Upper lobe of left lung (tissue), 6 donors: ENCODE results near the gene REN. TPM values are rescaled to one million over a fixed set of nuclear protein-coding genes. Genes with fewer than 3 reads are reported as not detected.

Experiments used
- ATAC-seq, 2 donors: fragments of 200-7000 bp; cut with Tn5 transposase; one replicate each; pipeline ENCODE4 v1.9.1; 2022; ENCODE audit warnings: mild to moderate bottlenecking in 2 of 2, moderate library complexity in 2 of 2; ENCODE audit not compliant: low FRiP score in 2 of 2
- DNase-seq, 2 donors: peaks; one replicate each; pipeline ENCODE4 v3.0.0-alpha.2; 2019 to 2020
- H3K27ac ChIP-seq, 4 donors: fragments of 200-600 bp; sonication (generic); one replicate each; pipeline ENCODE4 v1.5.1; 2016 to 2019
- H3K27me3 ChIP-seq, 4 donors: fragments of 200-600 bp; sonication (generic); one replicate each; pipeline ENCODE4 v1.5.1; 2017 to 2019
- H3K36me3 ChIP-seq, 4 donors: fragments of 200-600 bp; sonication (generic); one replicate each; pipeline ENCODE4 v1.5.1; 2016 to 2019
- H3K4me1 ChIP-seq, 4 donors: fragments of 200-600 bp; sonication (generic); one replicate each; pipeline ENCODE4 v1.5.1; 2018 to 2019
- H3K4me3 ChIP-seq, 4 donors: fragments of 200-600 bp; sonication (generic); one replicate each; pipeline ENCODE4 v1.5.1; 2017 to 2019; ENCODE audit warnings: mild to moderate bottlenecking in 2 of 4, moderate library complexity in 1 of 4
- H3K9me3 ChIP-seq, 4 donors: fragments of 200-600 bp; sonication (generic); one replicate each; pipeline ENCODE4 v1.5.1; 2018 to 2019
- CTCF ChIP-seq, 6 experiments: fragments of 450-650 bp in 4 of 6; fragments of 200-600 bp in 2 of 6; sonication (generic) in 2 of 6; IDR thresholded peaks; one replicate each; pipeline ENCODE4 v1.5.1; 2016 to 2019; ENCODE audit warnings: antibody characterized with exemption in 6 of 6
- EP300 ChIP-seq, 4 donors: sonication (generic); formaldehyde crosslinking; IDR thresholded peaks; one replicate each; pipeline ENCODE4 v1.5.1; 2017; ENCODE audit warnings: antibody characterized with exemption in 4 of 4, control low read depth in 2 of 4
- POLR2A ChIP-seq, 4 donors: fragments of 450-650 bp; IDR thresholded peaks; one replicate each; pipeline ENCODE4 v1.5.1; 2016 to 2017; ENCODE audit warnings: antibody characterized with exemption in 4 of 4, mild to moderate bottlenecking in 2 of 4
- POLR2AphosphoS5 ChIP-seq, 2 donors: sonication (generic); formaldehyde crosslinking; IDR thresholded peaks; one replicate each; pipeline ENCODE4 v1.5.1; 2017; ENCODE audit warnings: antibody characterized with exemption in 2 of 2
- WGBS, 2 donors: methylation state at CpG; one replicate each; pipeline ENCODE4 v1.1.5; 2017 to 2018; 5-methylcytosine and 5-hydroxymethylcytosine counted together
- total RNA-seq, 6 donors: library from RNA; depleted of rRNA in 4 of 6; stranded (reverse); fragments of >200 nt in 4 of 6; gene quantifications; one replicate each; pipeline versions ENCODE4 v1.1.0 to v1.2.1, GENCODE V29; 2016 to 2021
- donor health status: DM: no; HTN: no; CAD: no; lungs with moderate emphysema.
- donor health status: DM: no; HTN: yes; CAD: no; lungs with severe emphysema.

REN gene
- total RNA-seq, 6 donors from 2014 or later, result 0.64 to 0.76 (median 0.66) TPM; not detected in 3

- Histone ChIP-seq H3K36me3 (no peaks in the 10 kb centered on the region), H3K4me1 (peaks cover 0 to 12% (median 3%) of the 10 kb centered on the region in 4 donors), H3K4me3 (no peak overlapping the region), H3K9me3 (no peaks in the 10 kb centered on the region), H3K27ac (no peak overlapping the region), H3K27me3 (peaks cover 0 to 6% (median under 1%) of the 10 kb centered on the region in 4 donors)
- DNase-seq (no peak), ATAC-seq (no peak)
- 85 to 95% methylated on average over 2 of the region's 2 CpGs for WGBS, 2 donors
- TF ChIP-seq EP300 (IDR thresholded peaks at IDR 0.05), result no peak
- TF ChIP-seq POLR2AphosphoS5 (IDR thresholded peaks at IDR 0.05), result no peak
- no peak for TF ChIP-seq POLR2A (IDR thresholded peaks at IDR 0.05)
Observed at GRCh38 chr1:204192046-204192445, 25.9 kb upstream of the REN start.

DNA sequence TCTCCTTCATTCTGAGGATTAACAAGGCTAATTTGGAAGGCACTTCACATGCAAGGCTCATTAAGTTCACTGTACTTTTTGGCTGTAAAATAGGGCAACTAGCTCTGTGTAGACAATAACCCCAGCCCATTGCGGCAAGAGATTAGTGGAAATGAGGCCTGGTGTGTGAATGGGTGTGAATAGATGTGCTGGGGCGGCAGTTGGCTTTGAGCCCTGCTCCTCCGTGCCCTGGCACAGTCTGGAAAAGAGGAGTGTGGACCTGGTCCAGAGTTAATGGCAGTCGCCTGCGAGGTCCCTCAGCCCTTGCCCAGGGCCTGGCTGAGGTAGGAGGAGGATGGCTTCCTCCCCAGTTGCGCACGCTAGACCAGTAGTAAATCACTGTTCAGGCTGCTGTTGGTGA lies 25.3 kb upstream of the REN start:
- H3K4me1 ChIP-seq, result peaks cover 0 to 12% (median 3%) of the 10 kb centered on the region in 4 donors
- DNase-seq (peak in 1 of 2 donors; percentile 10), ATAC-seq (no peak)
- TF ChIP-seq POLR2A (IDR thresholded peaks at IDR 0.05) (no peak), CTCF (IDR thresholded peaks at IDR 0.05) (no peak), EP300 (IDR thresholded peaks at IDR 0.05) (no peak), POLR2AphosphoS5 (IDR thresholded peaks at IDR 0.05) (no peak)
- H3K27ac ChIP-seq, result no peak overlapping the region
- H3K9me3 ChIP-seq, result no peaks in the 10 kb centered on the region
- no peaks in the 10 kb centered on the region for H3K36me3 ChIP-seq
- H3K4me3 ChIP-seq, result no peak overlapping the region
- H3K27me3 ChIP-seq, result peaks cover 0 to 6% (median 2%) of the 10 kb centered on the region in 4 donors
- WGBS, 2 donors, result 86 to 92% methylated on average over 4 to 7 of the region's 7 CpGs

DNA sequence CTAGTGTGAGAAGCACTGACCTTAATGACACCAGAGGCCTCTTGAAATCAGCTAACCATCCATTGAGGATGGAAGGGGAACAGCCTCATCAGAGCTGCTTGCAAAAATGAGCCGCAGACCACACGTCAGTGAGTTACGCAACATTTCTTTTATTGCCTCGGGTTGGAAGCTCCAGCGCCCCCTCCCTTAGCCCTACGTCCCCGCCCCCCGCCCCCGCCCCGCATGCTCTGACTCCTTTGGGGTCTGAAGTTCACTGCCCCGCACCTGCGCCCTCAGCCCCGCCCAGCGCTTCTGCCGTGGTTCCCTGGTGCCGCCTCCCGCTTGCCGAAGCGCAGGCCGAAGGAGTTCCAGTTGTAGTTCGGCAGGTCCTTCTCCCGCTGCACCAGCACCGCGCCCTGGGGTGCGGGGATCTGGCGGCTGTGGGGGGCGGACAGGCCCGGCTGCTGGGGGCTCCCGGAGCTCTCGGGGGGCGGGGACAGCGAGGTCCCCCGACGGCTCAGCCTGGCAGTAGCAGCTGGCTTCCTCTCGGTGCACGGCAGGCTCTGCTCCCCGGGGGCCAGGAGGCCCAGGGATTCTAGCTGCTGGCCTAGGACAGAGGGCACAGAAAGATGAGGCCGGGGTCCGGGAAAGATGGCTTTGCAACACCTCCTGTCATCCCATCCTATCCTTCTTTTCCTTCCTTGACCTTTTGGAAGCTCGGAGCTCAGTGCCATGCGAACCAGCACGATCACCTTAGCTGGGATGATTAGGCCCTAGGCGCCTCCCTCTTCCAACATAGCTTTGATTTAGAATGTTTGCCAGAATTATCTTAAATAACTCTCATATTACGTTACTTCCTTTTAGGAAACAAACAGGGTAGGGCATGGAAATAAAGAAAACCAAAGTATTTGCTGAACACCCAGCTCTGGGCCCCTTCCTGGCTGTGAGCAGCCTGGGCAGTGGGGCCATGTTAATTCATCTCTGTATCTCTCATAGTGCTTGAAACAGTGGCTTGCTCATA lies 24.4 kb upstream of the REN start:
- ATAC-seq, result peak in 1 of 2 donors; percentile 81
- H3K27me3 ChIP-seq, result peaks cover 0 to 6% (median 2%) of the 10 kb centered on the region in 4 donors
- 12 to 29% methylated on average over 20 to 44 of the region's 44 CpGs for WGBS, 2 donors

GRCh38 chr1:204188959-204189639 lies 23.0 kb upstream of the REN start:
- Histone ChIP-seq H3K4me1 (peaks cover 0 to 12% (median 3%) of the 10 kb centered on the region in 4 donors), H3K4me3 (no peak overlapping the region), H3K9me3 (no peaks in the 10 kb centered on the region), H3K36me3 (no peaks in the 10 kb centered on the region), H3K27ac (no peak overlapping the region), H3K27me3 (peaks cover 0 to 6% (median 2%) of the 10 kb centered on the region in 4 donors)
- no peak for DNase-seq
- WGBS, 2 donors, result 74 to 78% methylated on average over 11 of the region's 11 CpGs
- TF ChIP-seq POLR2AphosphoS5 (IDR thresholded peaks at IDR 0.05), result no peak
- TF ChIP-seq POLR2A (IDR thresholded peaks at IDR 0.05), result no peak
- no peak for TF ChIP-seq EP300 (IDR thresholded peaks at IDR 0.05)
- TF ChIP-seq CTCF (IDR thresholded peaks at IDR 0.05), result no peak
- ATAC-seq, result no peak

More for the DNA sequence above, 24.4 kb upstream of the REN start:
- Histone ChIP-seq H3K4me1 (peaks cover 0 to 12% (median 3%) of the 10 kb centered on the region in 4 donors), H3K9me3 (no peaks in the 10 kb centered on the region), H3K36me3 (no peaks in the 10 kb centered on the region), H3K4me3 (peak overlapping the region in 3 of 4 donors; percentile 19 to 33 (median 32)), H3K27ac (no peak overlapping the region)
- peak; percentile 27 to 85 for DNase-seq
- no peak for TF ChIP-seq POLR2A (IDR thresholded peaks at IDR 0.05)
- TF ChIP-seq POLR2AphosphoS5 (IDR thresholded peaks at IDR 0.05), result no peak
- no peak for TF ChIP-seq CTCF (IDR thresholded peaks at IDR 0.05)
- TF ChIP-seq EP300 (IDR thresholded peaks at IDR 0.05), result no peak

- Histone ChIP-seq H3K9me3 (no peaks in the 10 kb centered on the region), H3K27ac (no peak overlapping the region), H3K27me3 (peaks cover 0 to 6% (median 2%) of the 10 kb centered on the region in 4 donors), H3K4me3 (no peak overlapping the region), H3K4me1 (peaks cover 0 to 12% (median 3%) of the 10 kb centered on the region in 4 donors), H3K36me3 (no peaks in the 10 kb centered on the region)
- ATAC-seq, result no peak
- 66 to 73% methylated on average over 10 of the region's 10 CpGs for WGBS, 2 donors
- DNase-seq, result no peak
- TF ChIP-seq POLR2AphosphoS5 (IDR thresholded peaks at IDR 0.05), result no peak
- no peak for TF ChIP-seq EP300 (IDR thresholded peaks at IDR 0.05)
- TF ChIP-seq CTCF (IDR thresholded peaks at IDR 0.05), result no peak
- TF ChIP-seq POLR2A (IDR thresholded peaks at IDR 0.05), result no peak
Observed at GRCh38 chr1:204186597-204186996, 20.5 kb upstream of the REN start.
